Measurements from ENCODE around the gene IDE. TPM values are rescaled to one million over a fixed set of nuclear protein-coding genes. Genes with fewer than 3 reads are reported as not detected.

IDE gene
- total and polyA plus RNA-seq, 2 donors (not counting 3 experiments of a cell fraction or from before 2014, with no cell fraction given), result 10.7 to 52.6 TPM

- DNase-seq (ENCODE audit: low read depth, low spot score) (no peak), FAIRE-seq (no peak)
- no peaks in the 10 kb centered on the region for H3K79me2 ChIP-seq (ENCODE audit: control insufficient read depth, insufficient read depth, low read length)
- H2AFZ ChIP-seq (ENCODE audit: low read depth, low read length), result no peak overlapping the region
- BruUV-seq (replicated peaks), result no TSS peak
- H3K9me1 ChIP-seq (replicated peaks; ENCODE audit: control insufficient read depth, extremely low read depth, insufficient read depth, low read length), result no peaks in the 10 kb centered on the region
- H4K20me1 ChIP-seq (replicated peaks; ENCODE audit: control insufficient read depth, extremely low read depth, insufficient read depth, low read length), result no peaks in the 10 kb centered on the region
- H3K9me3 ChIP-seq (replicated peaks; ENCODE audit: control insufficient read depth, insufficient read depth, low read length), result no peaks in the 10 kb centered on the region
- H3K27ac ChIP-seq (ENCODE audit: insufficient read depth, low read depth, low read length), result no peak overlapping the region
- no peak overlapping the region for H3K4me3 ChIP-seq (replicated peaks in 1 of 3; ENCODE audit: insufficient read depth in 1 of 3, low read depth in 1 of 3, low read length in 3 of 3)
- TF ChIP-seq CTCF (IDR thresholded peaks at IDR 0.05; ENCODE audit: extremely low read depth in 1 of 2, insufficient read depth in 1 of 2, low read depth in 1 of 2, low read length in 2 of 2), result no peak
- TF ChIP-seq MYC (IDR thresholded peaks at IDR 0.05; ENCODE audit: low read depth, low read length), result no peak
- TF ChIP-seq GATA2 (IDR thresholded peaks at IDR 0.05; ENCODE audit: insufficient read depth, insufficient read length, low read depth, low read length), result no peak
- no peak for TF ChIP-seq POLR2AphosphoS5 (IDR thresholded peaks at IDR 0.05; ENCODE audit: insufficient read depth, low read depth, low read length)
- no peak for TF ChIP-seq JUN (IDR thresholded peaks at IDR 0.05; ENCODE audit: borderline replicate concordance, insufficient read depth, insufficient read length, low read depth)
- TF ChIP-seq POLR2A (IDR thresholded peaks at IDR 0.05; ENCODE audit: low read depth, low read length), result no peak
- no peak for TF ChIP-seq FOS (IDR thresholded peaks at IDR 0.05; ENCODE audit: borderline replicate concordance, insufficient read depth, low read length)
- TF ChIP-seq, protein P1, sequence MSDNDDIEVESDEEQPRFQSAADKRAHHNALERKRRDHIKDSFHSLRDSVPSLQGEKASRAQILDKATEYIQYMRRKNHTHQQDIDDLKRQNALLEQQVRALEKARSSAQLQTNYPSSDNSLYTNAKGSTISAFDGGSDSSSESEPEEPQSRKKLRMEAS (IDR thresholded peaks at IDR 0.05; ENCODE audit: insufficient read depth, insufficient read length), result no peak
- no peak for TF ChIP-seq EZH2 (IDR thresholded peaks at IDR 0.05; ENCODE audit: borderline replicate concordance, low read depth, low read length, severe bottlenecking)
- POLR2A ChIA-PET, result no interaction called here
- dilution Hi-C loops (cut with MboI; ENCODE audit: extremely low pct_ligation_motif_present, low sequenced_read_pairs), result no loop called here
- H3K4me2 ChIP-seq (ENCODE audit: insufficient read depth, low read length), result no peak overlapping the region
- intact Hi-C loops (cut with micrococcal nuclease), result no loop called here
- no peaks in the 10 kb centered on the region for H3K27me3 ChIP-seq (ENCODE audit: control insufficient read depth in 2 of 2, insufficient read depth in 2 of 2, low read length in 2 of 2)
- no peaks in the 10 kb centered on the region for H3K4me1 ChIP-seq (ENCODE audit: control insufficient read depth, extremely low read depth, insufficient read depth, low read length)
- H3K36me3 ChIP-seq (ENCODE audit: control insufficient read depth in 2 of 2, extremely low read depth in 1 of 2, insufficient read depth in 2 of 2, low read length in 2 of 2), result peaks cover 5 to 12% of the 10 kb centered on the region in 2 experiments
- no peak overlapping the region for H3K9ac ChIP-seq (replicated peaks; ENCODE audit: extremely low read depth, insufficient read depth, low read length)
- CTCF ChIA-PET, result interaction anchor here (0.9 kb wide), 1 partner anchor 12 kb away, joined by 3 read pairs; no protein-coding TSS in a partner anchor
These were observed 68.8 kb downstream of the IDE start for GRCh38 chr10:92505044-92505443.
